Measurements from ENCODE around the gene TSGA10IP.

TSGA10IP gene

GRCh38 chr11:65977621-65978390 is 32.5 kb downstream of the TSGA10IP start:
- DNase-seq (ENCODE audit: low spot score), result no peak

DNA sequence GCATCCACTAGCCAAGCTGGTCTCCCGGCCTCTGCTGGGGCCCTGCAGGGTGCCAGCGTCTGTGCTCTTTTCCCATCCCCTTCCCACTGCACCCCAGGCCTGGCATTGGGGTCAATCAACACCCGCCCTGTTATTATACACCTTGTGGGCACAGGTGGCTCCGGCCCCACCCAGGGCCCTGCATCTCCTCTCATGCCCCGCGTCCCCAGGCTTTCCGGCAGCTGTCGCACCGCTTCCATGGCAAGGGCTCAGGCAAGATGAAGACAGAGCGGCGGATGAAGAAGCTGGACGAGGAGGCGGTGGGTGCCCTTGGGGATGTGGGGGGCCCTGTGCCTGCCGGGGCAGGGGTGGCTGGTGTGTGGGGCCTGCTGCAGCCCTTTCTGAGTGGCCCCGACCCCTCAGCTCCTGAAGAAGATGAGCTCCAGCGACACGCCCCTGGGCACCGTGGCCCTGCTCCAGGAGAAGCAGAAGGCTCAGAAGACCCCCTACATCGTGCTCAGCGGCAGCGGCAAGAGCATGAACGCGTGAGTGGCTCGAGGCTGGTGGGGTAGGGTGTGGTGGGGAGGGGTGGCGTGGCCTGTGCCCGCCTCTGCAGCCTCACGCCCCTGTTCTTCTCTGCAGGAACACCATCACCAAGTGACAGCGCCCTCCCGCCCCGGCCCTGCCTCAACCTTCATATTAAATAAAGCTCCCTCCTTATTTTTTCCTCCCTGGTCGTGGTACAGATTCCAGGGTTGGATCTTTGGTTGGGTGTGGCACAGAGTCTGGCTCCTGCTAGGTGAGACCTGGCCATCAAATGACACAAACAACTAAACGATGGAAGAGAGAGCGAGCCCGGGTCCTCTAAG is 33.3 kb downstream of the TSGA10IP start:
- DNase-seq (ENCODE audit: low spot score), result no peak

DNA sequence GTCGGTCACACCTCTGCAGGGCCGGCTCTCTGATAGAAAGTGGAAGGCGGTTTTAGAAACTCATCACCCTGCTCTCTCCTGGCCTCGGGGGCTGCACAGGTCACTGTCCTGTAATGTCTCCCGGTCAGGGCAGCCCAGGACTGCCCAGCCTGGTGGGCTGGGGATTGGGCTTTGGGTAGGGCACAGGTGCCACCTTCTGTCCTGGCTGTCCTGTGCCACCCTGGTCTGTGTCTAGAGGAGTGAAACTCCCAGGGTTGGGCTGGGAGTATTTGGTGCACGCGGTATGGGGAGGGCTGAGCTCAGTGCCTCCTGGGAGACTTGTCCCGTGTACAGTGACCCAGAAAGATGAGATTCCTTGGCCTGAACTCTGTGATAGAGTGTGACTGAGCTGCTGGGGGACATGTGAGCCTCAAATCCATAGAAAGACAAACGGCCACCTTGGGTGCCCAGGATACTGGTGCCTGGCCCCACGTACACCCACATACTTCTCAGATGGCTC is 34.0 kb downstream of the TSGA10IP start:
- DNase-seq (ENCODE audit: low spot score), result no peak

GRCh38 chr11:65981101-65981740 is 35.9 kb downstream of the TSGA10IP start:
- no peak for DNase-seq (ENCODE audit: low spot score)

- DNase-seq (ENCODE audit: low spot score), result no peak
These were observed 36.9 kb downstream of the TSGA10IP start for GRCh38 chr11:65981972-65982823.

GRCh38 chr11:65982824-65983588 is 37.7 kb downstream of the TSGA10IP start:
- DNase-seq (ENCODE audit: low spot score), result no peak

DNA sequence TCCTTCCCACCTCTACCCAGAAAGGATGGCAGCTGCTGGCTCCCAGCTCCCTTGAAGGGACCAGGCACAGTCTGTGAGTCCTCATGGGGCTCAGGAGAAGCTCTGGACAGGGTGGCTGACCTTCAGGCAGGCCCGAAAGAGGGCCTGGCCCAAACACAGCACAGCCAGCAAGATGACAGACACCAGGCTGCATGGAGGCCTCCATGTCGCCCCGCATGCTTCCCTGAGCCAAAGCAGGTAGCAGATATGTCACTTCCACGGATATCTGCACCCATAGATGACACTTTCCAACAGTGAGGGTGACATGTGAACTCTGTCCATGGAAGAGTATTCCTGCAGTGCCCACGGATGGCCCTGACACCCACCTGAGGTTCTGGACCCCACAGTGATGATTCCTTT is 38.3 kb downstream of the TSGA10IP start:
- no peak for DNase-seq (ENCODE audit: low spot score)

DNA sequence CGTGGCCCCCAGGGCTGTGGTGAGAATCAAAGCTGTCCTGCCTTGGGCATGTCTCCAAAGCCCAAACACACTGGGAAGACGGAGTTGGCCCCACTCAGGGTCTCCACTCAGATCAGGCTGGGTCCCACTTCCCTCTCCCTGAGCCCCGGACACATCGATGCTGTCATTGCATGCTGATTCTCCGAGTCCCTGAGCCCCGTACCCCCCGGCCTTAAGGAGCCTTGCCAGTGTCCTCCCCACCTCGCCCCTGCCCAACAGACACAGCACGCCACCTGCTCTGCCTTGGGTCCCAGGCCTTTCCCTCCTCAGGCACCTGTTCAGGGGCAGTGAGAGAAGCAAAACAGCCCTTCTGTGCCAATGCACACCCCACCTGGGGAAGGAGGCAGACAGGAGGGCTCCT is 42.1 kb downstream of the TSGA10IP start:
- DNase-seq (ENCODE audit: low spot score), result no peak

- peak; percentile 96 for DNase-seq (ENCODE audit: low spot score)
These were observed 43.7 kb downstream of the TSGA10IP start for GRCh38 chr11:65988791-65989592.

- DNase-seq (ENCODE audit: low spot score), result no peak
These were observed 46.8 kb downstream of the TSGA10IP start for GRCh38 chr11:65992056-65992455.

DNA sequence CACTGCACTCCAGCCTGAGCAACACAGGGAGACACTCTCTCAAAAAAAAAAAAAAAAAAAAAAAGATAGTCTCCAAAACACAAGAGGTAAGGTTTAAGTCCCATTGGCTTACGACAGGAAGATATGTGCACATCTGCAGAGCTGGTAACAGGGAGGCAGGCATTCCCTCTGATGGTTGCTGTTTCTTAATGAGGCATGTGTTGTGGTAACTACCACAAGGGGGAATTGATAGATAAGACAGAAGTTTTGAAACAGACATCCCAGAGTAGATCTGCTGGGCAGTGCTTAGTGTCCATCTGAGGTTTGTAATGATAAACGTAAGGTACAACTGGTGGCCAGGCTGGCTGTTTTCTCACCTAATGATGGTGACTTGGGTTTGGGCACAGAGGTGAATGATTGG is 52.0 kb downstream of the TSGA10IP start:
- no peak for DNase-seq (ENCODE audit: low spot score)

GRCh38 chr11:66001942-66002647 is 56.8 kb downstream of the TSGA10IP start, which contains the start of the genes BANF1 and EIF1AD:
Gene BANF1 (plus strand): TSS chr11:66002503. CDS start chr11:66003251, 748 bp downstream.
Gene EIF1AD (minus strand): TSS chr11:66002157. CDS start chr11:66000389, 1,768 bp downstream.
- DNase-seq (ENCODE audit: low spot score), result peak; percentile 96

DNA sequence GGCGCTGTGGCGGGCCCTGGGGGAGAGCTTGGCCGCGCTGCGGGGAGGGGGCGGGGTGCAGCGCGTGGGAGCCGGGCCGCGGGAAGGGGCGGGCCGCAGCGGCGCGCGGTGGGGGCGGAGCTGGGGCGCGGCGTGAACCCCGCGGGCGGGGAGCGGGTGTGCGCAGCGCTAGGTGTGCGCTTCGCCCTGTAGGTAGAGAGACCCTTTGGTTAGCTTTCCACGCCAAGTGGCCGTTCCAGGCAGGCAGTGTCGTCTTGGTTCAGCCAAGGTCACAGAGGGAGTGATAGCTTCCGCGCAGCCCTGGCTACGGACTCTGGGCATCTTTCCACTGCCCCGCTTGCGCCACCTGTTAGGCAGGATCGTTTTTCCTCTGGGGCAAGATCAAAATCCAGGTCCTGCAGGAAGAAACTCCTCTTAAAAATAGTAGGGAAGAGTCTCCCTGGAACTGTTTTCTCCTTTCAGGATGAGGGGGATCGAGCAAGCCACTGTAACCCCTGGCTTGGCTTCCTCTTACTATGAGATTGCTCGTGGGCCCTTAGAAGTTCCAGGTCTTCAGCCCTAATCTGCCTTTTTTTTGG is 57.5 kb downstream of the TSGA10IP start:
- DNase-seq (ENCODE audit: low spot score), result no peak

GRCh38 chr11:66003291-66003690 is 58.0 kb downstream of the TSGA10IP start:
- no peak for DNase-seq (ENCODE audit: low spot score)

DNA sequence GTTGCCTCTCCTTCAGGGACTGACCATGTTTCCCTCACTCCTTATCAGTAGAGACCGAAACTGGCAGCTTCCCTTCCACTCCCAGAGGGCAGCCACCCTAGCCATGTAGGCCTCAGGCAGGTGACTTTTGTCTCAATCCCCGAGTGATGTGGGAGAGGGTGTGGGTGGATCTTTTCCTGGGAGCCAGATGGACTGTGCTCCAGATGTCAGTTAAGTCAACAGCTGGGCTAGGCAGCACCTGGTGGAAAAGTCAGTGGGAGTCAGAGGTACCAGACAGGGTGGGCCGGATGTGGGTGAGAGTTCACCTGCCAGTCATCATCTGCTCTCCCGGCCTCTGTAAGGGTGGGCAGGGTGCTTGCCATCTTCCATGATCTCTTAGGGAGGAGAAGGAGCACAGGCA is 58.9 kb downstream of the TSGA10IP start:
- DNase-seq (ENCODE audit: low spot score), result no peak

DNA sequence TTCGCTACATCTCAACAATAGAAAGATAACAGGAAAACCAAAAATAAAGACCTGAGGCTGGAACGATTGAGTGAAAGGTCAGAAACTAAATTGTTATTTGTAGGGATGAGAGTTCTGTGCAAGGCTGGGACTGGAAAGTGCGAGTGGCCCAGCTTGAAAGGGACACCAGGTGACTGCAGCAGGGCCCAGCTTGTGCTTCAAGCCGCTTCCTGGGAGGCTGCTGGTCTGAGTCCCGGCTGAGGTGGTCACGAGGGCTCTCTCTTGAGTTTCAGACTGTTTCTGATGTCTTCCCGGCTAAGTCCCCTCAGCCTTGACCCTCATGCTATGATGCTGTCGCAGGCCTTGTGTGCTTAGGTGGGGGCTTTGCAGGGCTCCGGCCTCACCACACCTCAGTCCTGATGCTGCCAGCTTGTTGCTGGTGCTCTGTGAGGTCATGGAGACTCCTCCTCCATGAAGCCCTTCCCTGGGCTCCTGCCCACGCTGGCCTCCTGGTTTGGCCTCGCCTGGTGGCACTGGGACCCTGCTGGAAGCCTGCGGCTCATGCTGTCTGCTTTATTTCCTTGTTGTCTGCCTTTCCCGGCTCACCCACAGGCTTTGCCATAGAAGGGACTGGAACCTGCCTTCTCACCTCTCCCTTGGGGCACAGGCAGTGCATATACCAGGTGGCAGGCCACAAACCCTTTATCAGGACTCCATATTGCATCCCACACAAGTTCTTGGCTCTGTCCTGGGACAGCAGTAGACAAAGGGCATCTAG is 61.0 kb downstream of the TSGA10IP start:
- DNase-seq (ENCODE audit: low spot score), result no peak

DNA sequence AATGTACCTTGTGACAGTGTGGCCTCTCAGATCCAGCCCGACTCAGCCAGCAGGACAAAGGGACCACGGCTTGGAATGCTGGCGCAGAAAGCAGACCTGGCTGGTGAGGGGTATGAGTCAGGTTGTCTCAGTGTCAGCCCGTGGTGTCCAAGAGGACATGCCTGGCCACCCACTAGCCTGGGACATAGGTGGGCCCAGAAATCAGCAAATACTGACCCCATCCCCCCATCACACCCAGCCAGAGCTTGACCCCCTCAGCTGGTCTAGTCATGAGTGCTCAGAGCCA is 61.6 kb downstream of the TSGA10IP start:
- no peak for DNase-seq (ENCODE audit: low spot score)

DNA sequence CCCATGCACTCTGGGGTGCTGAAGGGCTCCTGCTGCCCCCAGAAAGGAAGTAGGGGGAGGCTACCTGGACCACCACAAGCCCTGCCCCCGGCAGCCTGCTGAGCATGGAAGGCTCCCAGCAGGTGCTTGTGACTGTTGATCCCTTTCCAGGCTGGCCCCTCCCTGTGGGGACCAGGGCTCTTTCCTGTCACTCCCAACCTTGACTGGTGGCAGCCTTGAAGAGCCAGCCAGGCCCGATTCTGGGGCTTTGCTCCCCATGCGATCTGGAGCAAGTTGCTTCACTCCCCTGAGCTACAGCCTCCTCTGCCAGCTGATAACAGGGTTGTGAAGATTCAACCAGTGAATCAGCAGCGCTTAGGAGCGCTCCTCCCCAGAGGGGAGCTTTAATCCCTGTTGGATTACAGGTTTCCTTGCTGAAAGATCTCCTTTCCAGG is 61.9 kb downstream of the TSGA10IP start:
- DNase-seq (ENCODE audit: low spot score), result no peak

All from activated CD4-positive, alpha-beta T cell treated with anti-CD3 and anti-CD28 coated beads, Interleukin-2, Interleukin-4, amounts not matched to agents 100 ng/mL and 50 ng/mL, durations not matched to agents 16 hours and 8 hours (primary cell).